ENCODE measurements around the gene RNF115.
A peak's percentile ranks its signal among the peaks of the same experiment; 100 is the strongest.
"Not testable (repeated sequence)": the region's sequence is repeated elsewhere in the genome, so short reads cannot be mapped to it uniquely, and the experiment has no call there.

The RNF115 gene

GRCh38 chr1:145846201-145846612 is 22.3 kb upstream of the RNF115 start:
- in situ Hi-C loops (cut with MboI; ENCODE audit: low pct_unique_long_range_greater_than_20kb, low sequenced_read_pairs, unreplicated experiment): no loop called here
- TF ChIP-seq, protein P1, sequence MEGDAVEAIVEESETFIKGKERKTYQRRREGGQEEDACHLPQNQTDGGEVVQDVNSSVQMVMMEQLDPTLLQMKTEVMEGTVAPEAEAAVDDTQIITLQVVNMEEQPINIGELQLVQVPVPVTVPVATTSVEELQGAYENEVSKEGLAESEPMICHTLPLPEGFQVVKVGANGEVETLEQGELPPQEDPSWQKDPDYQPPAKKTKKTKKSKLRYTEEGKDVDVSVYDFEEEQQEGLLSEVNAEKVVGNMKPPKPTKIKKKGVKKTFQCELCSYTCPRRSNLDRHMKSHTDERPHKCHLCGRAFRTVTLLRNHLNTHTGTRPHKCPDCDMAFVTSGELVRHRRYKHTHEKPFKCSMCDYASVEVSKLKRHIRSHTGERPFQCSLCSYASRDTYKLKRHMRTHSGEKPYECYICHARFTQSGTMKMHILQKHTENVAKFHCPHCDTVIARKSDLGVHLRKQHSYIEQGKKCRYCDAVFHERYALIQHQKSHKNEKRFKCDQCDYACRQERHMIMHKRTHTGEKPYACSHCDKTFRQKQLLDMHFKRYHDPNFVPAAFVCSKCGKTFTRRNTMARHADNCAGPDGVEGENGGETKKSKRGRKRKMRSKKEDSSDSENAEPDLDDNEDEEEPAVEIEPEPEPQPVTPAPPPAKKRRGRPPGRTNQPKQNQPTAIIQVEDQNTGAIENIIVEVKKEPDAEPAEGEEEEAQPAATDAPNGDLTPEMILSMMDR (IDR thresholded peaks at IDR 0.05; ENCODE audit: extremely low read depth, insufficient read depth, missing control alignments): peak; percentile 65
- peak; percentile 74 for DNase-seq (ENCODE audit: low spot score)

GRCh38 chr1:145845514-145846161 is 21.7 kb upstream of the RNF115 start, which contains the start of gene NUDT17:
Gene NUDT17 (plus strand): TSS chr1:145845630. CDS start chr1:145845641, 11 bp downstream.
- peak; percentile 86 for DNase-seq (ENCODE audit: low spot score)
- in situ Hi-C loops (cut with MboI; ENCODE audit: low pct_unique_long_range_greater_than_20kb, low sequenced_read_pairs, unreplicated experiment): no loop called here

DNA sequence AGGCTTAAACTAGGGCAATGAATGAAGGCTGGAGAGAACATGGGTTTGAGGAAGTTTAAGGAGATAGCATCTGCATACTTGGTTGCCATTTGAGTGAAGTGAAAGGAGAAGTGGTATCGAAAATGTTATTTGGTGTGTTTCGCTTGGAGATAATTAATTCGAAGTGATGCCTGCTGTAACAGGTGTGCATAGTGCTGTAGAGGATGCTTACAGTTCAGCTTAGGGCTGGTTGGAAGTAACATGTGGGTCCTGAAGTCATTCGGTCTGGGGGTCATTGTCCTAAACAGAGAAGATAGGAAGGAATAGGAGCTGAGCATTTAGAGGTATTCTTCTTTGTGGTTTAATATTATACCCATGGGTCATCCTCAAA is 21.2 kb upstream of the RNF115 start:
- peak; percentile 76 for DNase-seq (ENCODE audit: low spot score)
- TF ChIP-seq, protein P1 (IDR thresholded peaks at IDR 0.05; ENCODE audit: extremely low read depth, insufficient read depth, missing control alignments): no peak
- in situ Hi-C loops (cut with MboI; ENCODE audit: low pct_unique_long_range_greater_than_20kb, low sequenced_read_pairs, unreplicated experiment): no loop called here

More at GRCh38 chr1:145845514-145846161, 21.7 kb upstream of the RNF115 start, which contains the start of gene NUDT17:
- TF ChIP-seq, protein P1 (IDR thresholded peaks at IDR 0.05; ENCODE audit: extremely low read depth, insufficient read depth, missing control alignments): peak; percentile 95

DNA sequence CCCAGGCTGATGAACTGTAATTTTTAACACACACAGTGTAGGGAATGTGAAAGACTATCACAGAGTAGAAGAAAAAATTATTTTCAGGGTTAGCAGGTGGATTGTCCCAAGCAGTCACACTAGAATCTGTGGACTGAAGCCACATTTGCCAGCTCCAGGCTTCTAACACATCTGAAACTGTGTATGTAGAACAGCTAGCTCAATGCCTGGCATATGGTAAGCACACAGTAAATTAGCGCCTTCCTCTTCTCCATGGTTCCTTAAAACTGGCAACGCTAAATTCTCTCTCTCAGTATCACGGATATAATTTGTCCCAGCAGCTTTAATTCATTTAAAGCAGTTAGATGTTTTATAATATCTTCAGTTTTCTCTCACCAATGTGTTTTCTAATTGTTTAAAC is 19.1 kb upstream of the RNF115 start:
- TF ChIP-seq, protein P1 (IDR thresholded peaks at IDR 0.05; ENCODE audit: extremely low read depth, insufficient read depth, missing control alignments): no peak
- no peak for DNase-seq (ENCODE audit: low spot score)
- in situ Hi-C loops (cut with MboI; ENCODE audit: low pct_unique_long_range_greater_than_20kb, low sequenced_read_pairs, unreplicated experiment): no loop called here

DNA sequence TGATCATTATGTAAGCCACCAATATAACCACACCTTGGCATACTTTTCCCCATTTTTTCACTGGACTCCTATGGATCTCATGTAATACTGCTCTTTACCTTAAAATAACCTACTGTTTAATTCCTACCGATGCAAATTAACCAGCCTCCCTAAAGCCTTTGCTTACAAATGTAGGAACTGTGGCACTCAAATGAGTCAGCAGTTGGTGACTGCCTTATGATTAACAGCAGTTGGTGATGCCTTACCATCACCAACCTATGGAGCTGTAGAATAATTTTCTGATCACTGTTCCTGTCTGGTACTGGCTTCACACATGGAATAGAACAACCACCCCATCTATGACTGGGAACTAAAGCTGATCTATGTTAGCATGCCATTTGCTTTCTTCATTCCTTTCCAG is 13.8 kb upstream of the RNF115 start:
- DNase-seq (ENCODE audit: low spot score): no peak
- TF ChIP-seq, protein P1 (IDR thresholded peaks at IDR 0.05; ENCODE audit: extremely low read depth, insufficient read depth, missing control alignments): no peak
- in situ Hi-C loops (cut with MboI; ENCODE audit: low pct_unique_long_range_greater_than_20kb, low sequenced_read_pairs, unreplicated experiment): no loop called here

- in situ Hi-C loops (cut with MboI; ENCODE audit: low pct_unique_long_range_greater_than_20kb, low sequenced_read_pairs, unreplicated experiment); DNase-seq (ENCODE audit: low spot score): not testable (repeated sequence)
Observed at GRCh38 chr1:145830810-145831209, 6.9 kb upstream of the RNF115 start.

GRCh38 chr1:145828367-145829026 is 4.6 kb upstream of the RNF115 start:
- TF ChIP-seq, protein P1 (IDR thresholded peaks at IDR 0.05; ENCODE audit: extremely low read depth, insufficient read depth, missing control alignments): no peak
- DNase-seq (ENCODE audit: low spot score): peak; percentile 60
- in situ Hi-C loops (cut with MboI; ENCODE audit: low pct_unique_long_range_greater_than_20kb, low sequenced_read_pairs, unreplicated experiment): no loop called here
